Endothelial cell of umbilical vein (primary cell): Measurements from ENCODE around the gene CTTN. TPM values are rescaled to one million over a fixed set of nuclear protein-coding genes. Genes with fewer than 3 reads are reported as not detected.

Source experiments
- BruUV-seq: library from RNA; stranded (reverse); fragments of 400-500 nt; replicated peaks from 2 replicates; lab custom pipeline; 2021; lab: Mats Ljungman, UMichigan
- CTCF ChIA-PET: fragments of 300-600, 350-600 bp; sonication (Branson Sonifier 250); formaldehyde crosslinking; loops from one replicate; lab custom pipeline; 2021; ENCODE audit warnings: antibody characterized with exemption, inconsistent platforms; lab: Charles Lee
- POLR2A ChIA-PET: fragments of 300-600, 350-600 bp; sonication (Branson Sonifier 250); formaldehyde crosslinking; loops from one replicate; lab custom pipeline; 2021; ENCODE audit warnings: antibody characterized with exemption, inconsistent platforms; lab: Charles Lee
- DNase-seq: peaks from one replicate; pipeline ENCODE4 v3.0.0-alpha.2; 2011; ENCODE audit warnings: low read depth, low spot score
- FAIRE-seq: peaks from 2 replicates; lab custom pipeline; 2011; peaks lifted over from hg19 to GRCh38; lab: Jason Lieb, UNC
- H2AFZ ChIP-seq: 2 replicates; pipeline ENCODE4 v1.6.0; 2012; ENCODE audit warnings: low read depth, low read length, control low read depth, inconsistent platforms
- H3K27ac ChIP-seq: 2 replicates; pipeline ENCODE4 v1.5.1; 2011; ENCODE audit warnings: low read depth, mild to moderate bottlenecking, control low read depth, low read length, moderate library complexity; ENCODE audit not compliant: insufficient read depth
- H3K27me3 ChIP-seq, 2 experiments: 2 replicates each; pipeline versions ENCODE4 v1.6.0 to v1.6.1; 2011; ENCODE audit warnings: low read length in 2 of 2, mixed read lengths in 1 of 2; ENCODE audit not compliant: control insufficient read depth in 2 of 2, insufficient read depth in 2 of 2
- H3K36me3 ChIP-seq, 2 experiments: 2 replicates in 1 of 2; 3 replicates in 1 of 2; pipeline ENCODE4 v1.5.1; 2011; ENCODE audit warnings: low read length in 2 of 2, mild to moderate bottlenecking in 1 of 2, moderate library complexity in 1 of 2; ENCODE audit not compliant: control insufficient read depth in 2 of 2, insufficient read depth in 2 of 2; ENCODE audit errors: extremely low read depth in 1 of 2
- H3K4me1 ChIP-seq: 3 replicates; pipeline ENCODE4 v1.5.1; 2011; ENCODE audit warnings: mild to moderate bottlenecking, low read length; ENCODE audit not compliant: control insufficient read depth, insufficient read depth; ENCODE audit errors: extremely low read depth
- H3K4me2 ChIP-seq: 2 replicates; pipeline ENCODE4 v1.6.1; 2011; ENCODE audit warnings: low read length, control low read depth, mixed read lengths; ENCODE audit not compliant: insufficient read depth
- H3K4me3 ChIP-seq, 3 experiments: fragments of 200-600 bp in 1 of 3; sonication (generic), shearing (Covaris generic) in 1 of 3; replicated peaks in 1 of 3; 2 replicates each; pipeline ENCODE4 v1.5.1; 2011 to 2016; ENCODE audit warnings: control low read depth in 3 of 3, low read length in 3 of 3, mild to moderate bottlenecking in 2 of 3, inconsistent platforms in 1 of 3, low read depth in 1 of 3, moderate library complexity in 1 of 3; ENCODE audit not compliant: insufficient read depth in 1 of 3
- H3K79me2 ChIP-seq: 2 replicates; pipeline ENCODE4 v1.6.0; 2012; ENCODE audit warnings: low read length, inconsistent platforms; ENCODE audit not compliant: control insufficient read depth, insufficient read depth
- H3K9ac ChIP-seq: replicated peaks from 2 replicates; pipeline ENCODE3; 2011; ENCODE audit warnings: low read length, control low read depth; ENCODE audit not compliant: insufficient read depth; ENCODE audit errors: extremely low read depth
- H3K9me1 ChIP-seq: replicated peaks from 3 replicates; pipeline ENCODE4 v1.6.0; 2011; ENCODE audit warnings: mild to moderate bottlenecking, low read length; ENCODE audit not compliant: control insufficient read depth, insufficient read depth; ENCODE audit errors: extremely low read depth
- H3K9me3 ChIP-seq: replicated peaks from 2 replicates; pipeline ENCODE4 v1.5.1; 2012; ENCODE audit warnings: low read length, inconsistent platforms; ENCODE audit not compliant: control insufficient read depth, insufficient read depth
- H4K20me1 ChIP-seq: replicated peaks from 2 replicates; pipeline ENCODE3; 2011; ENCODE audit warnings: mild to moderate bottlenecking, low read length; ENCODE audit not compliant: control insufficient read depth, insufficient read depth; ENCODE audit errors: extremely low read depth
- EZH2 ChIP-seq: IDR thresholded peaks from 2 replicates; pipeline ENCODE4 v1.6.1; 2012; ENCODE audit warnings: borderline replicate concordance, low read depth, mild to moderate bottlenecking, moderate library complexity, low read length, inconsistent platforms; ENCODE audit not compliant: severe bottlenecking
- FOS ChIP-seq: IDR thresholded peaks from 2 replicates; pipeline ENCODE4 v1.6.1; 2011; ENCODE audit warnings: mild to moderate bottlenecking, low read length, moderate library complexity, borderline replicate concordance; ENCODE audit not compliant: insufficient read depth
- GATA2 ChIP-seq: IDR thresholded peaks from 2 replicates; pipeline ENCODE4 v1.7.0; 2011; ENCODE audit warnings: low read depth, mild to moderate bottlenecking, moderate library complexity, mixed read lengths, low read length; ENCODE audit not compliant: insufficient read length, insufficient read depth
- JUN ChIP-seq: IDR thresholded peaks from 2 replicates; pipeline ENCODE4 v1.6.1; 2011; ENCODE audit warnings: borderline replicate concordance, low read depth; ENCODE audit not compliant: insufficient read length, insufficient read depth
- MYC ChIP-seq: IDR thresholded peaks from one replicate; pipeline ENCODE4 v1.6.1; 2011; ENCODE audit warnings: mild to moderate bottlenecking, low read depth, low read length
- POLR2A ChIP-seq: IDR thresholded peaks from 2 replicates; pipeline ENCODE4 v1.6.1; 2012; ENCODE audit warnings: low read depth, mild to moderate bottlenecking, control low read depth, low read length
- POLR2AphosphoS5 ChIP-seq: IDR thresholded peaks from 2 replicates; pipeline ENCODE4 v1.6.1; 2012; ENCODE audit warnings: low read depth, mild to moderate bottlenecking, control low read depth, low read length, moderate library complexity; ENCODE audit not compliant: insufficient read depth
- dilution Hi-C: fragments of 300-500 bp; cut with MboI; formaldehyde crosslinking; loops from one replicate; pipeline ENCODE4 v1.15.0; 2019; ENCODE audit warnings: low sequenced_read_pairs; ENCODE audit not compliant: extremely low pct_ligation_motif_present
- intact Hi-C: fragments of 100-400 bp; cut with micrococcal nuclease; formaldehyde crosslinking; loops from one replicate; pipeline ENCODE4 v1.10.0; 2022
- polyA plus RNA-seq, 4 experiments: library from polyadenylated mRNA; depleted of rRNA in 3 of 4; stranded (reverse) in 3 of 4; unstranded in 1 of 4; fragments of >200 nt; gene quantifications; 2 replicates each; pipeline versions ENCODE4 v1.2.1 to v1.2.3, GENCODE V29; 2011 to 2012; ENCODE audit warnings: missing spikeins in 1 of 4
- total RNA-seq: library from RNA; stranded (reverse); gene quantifications from 2 replicates; pipeline ENCODE4 v1.2.3, GENCODE V29; 2021
- TF ChIP-seq, protein P1 (sequence below), 2 donors: IDR thresholded peaks; 1 replicate in 1 of 2; 2 replicates in 1 of 2; pipeline ENCODE4 v1.5.1; 2011; ENCODE audit warnings: low read length in 2 of 2, mild to moderate bottlenecking in 2 of 2, moderate library complexity in 2 of 2, control low read depth in 1 of 2, inconsistent platforms in 1 of 2, low read depth in 1 of 2; ENCODE audit not compliant: insufficient read depth in 1 of 2; ENCODE audit errors: extremely low read depth in 1 of 2
- TF ChIP-seq, protein P2 (sequence below): IDR thresholded peaks from 2 replicates; pipeline ENCODE4 v1.6.1; 2011; ENCODE audit not compliant: insufficient read depth, insufficient read length

CTTN gene
- total and polyA plus RNA-seq, 2 donors (not counting 3 experiments of a cell fraction or from before 2014, with no cell fraction given): 161 to 330 TPM

DNA sequence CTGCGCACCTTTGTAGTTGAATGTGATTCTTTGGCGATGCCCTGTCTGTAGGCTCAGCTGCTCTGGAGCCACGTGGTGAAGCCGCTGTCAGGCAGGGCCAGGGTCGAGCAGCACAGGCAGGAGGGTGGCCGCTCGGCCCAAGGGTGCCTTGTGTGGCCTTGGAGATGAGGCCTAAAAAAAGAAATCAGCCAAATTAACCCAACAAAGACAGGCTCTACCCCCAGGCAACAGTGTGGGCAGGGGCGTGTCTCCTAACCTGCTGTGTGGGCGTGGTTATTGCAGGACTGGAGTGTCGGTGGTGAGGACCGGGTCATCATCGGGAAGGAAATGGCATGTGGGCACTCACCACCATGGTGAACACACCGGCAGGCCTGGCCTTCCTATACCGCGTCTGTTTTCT lies 34.3 kb downstream of the CTTN start:
- POLR2A ChIA-PET: no interaction called here
- H2AFZ ChIP-seq: no peak overlapping the region
- H3K9me1 ChIP-seq: no peaks in the 10 kb centered on the region
- H3K9ac ChIP-seq: no peak overlapping the region
- no peak for FAIRE-seq
- no peak overlapping the region for H3K4me3 ChIP-seq
- intact Hi-C loops: no loop called here
- no TSS peak for BruUV-seq
- TF ChIP-seq GATA2 (no peak), POLR2A (no peak), JUN (no peak), EZH2 (no peak), POLR2AphosphoS5 (no peak), FOS (no peak), MYC (no peak)
- TF ChIP-seq, protein P1, sequence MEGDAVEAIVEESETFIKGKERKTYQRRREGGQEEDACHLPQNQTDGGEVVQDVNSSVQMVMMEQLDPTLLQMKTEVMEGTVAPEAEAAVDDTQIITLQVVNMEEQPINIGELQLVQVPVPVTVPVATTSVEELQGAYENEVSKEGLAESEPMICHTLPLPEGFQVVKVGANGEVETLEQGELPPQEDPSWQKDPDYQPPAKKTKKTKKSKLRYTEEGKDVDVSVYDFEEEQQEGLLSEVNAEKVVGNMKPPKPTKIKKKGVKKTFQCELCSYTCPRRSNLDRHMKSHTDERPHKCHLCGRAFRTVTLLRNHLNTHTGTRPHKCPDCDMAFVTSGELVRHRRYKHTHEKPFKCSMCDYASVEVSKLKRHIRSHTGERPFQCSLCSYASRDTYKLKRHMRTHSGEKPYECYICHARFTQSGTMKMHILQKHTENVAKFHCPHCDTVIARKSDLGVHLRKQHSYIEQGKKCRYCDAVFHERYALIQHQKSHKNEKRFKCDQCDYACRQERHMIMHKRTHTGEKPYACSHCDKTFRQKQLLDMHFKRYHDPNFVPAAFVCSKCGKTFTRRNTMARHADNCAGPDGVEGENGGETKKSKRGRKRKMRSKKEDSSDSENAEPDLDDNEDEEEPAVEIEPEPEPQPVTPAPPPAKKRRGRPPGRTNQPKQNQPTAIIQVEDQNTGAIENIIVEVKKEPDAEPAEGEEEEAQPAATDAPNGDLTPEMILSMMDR (IDR thresholded peaks at IDR 0.05; ENCODE audit: extremely low read depth in 1 of 2, insufficient read depth in 1 of 2, low read depth in 1 of 2, low read length in 2 of 2): no peak
- TF ChIP-seq, protein P2, sequence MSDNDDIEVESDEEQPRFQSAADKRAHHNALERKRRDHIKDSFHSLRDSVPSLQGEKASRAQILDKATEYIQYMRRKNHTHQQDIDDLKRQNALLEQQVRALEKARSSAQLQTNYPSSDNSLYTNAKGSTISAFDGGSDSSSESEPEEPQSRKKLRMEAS: no peak
- no peaks in the 10 kb centered on the region for H3K79me2 ChIP-seq
- H3K27me3 ChIP-seq: no peaks in the 10 kb centered on the region
- no peaks in the 10 kb centered on the region for H3K9me3 ChIP-seq
- H3K4me1 ChIP-seq: no peaks in the 10 kb centered on the region
- H3K4me2 ChIP-seq: no peak overlapping the region
- DNase-seq: no peak
- CTCF ChIA-PET: no interaction called here
- peaks cover 11 to 76% of the 10 kb centered on the region in 2 experiments for H3K36me3 ChIP-seq
- H3K27ac ChIP-seq: no peak overlapping the region
- dilution Hi-C loops: no loop called here
- H4K20me1 ChIP-seq: no peaks in the 10 kb centered on the region
